B cell (primary cell): Measurements from ENCODE around the gene MKRN3. TPM values are rescaled to one million over a fixed set of nuclear protein-coding genes. Genes with fewer than 3 reads are reported as not detected.

Experiments used
- ATAC-seq: fragments of 200-7000 bp; cut with Tn5 transposase; one replicate; pipeline ENCODE4 v1.10.0; 2021; ENCODE audit warnings: low read depth, mild to moderate bottlenecking, moderate number of reproducible peaks, moderate library complexity
- CTCF ChIA-PET: fragments of 350-600 bp; sonication (Branson Sonifier 250); formaldehyde crosslinking; loops from one replicate; lab custom pipeline; 2021; ENCODE audit warnings: antibody characterized with exemption, inconsistent platforms; lab: Charles Lee
- POLR2A ChIA-PET: fragments of 350-600 bp; sonication (Branson Sonifier 250); formaldehyde crosslinking; loops from one replicate; lab custom pipeline; 2021; ENCODE audit warnings: antibody characterized with exemption; lab: Charles Lee
- DNase-seq: peaks from one replicate; pipeline ENCODE4 v3.0.0; 2013
- H2AFZ ChIP-seq: 2 replicates; pipeline ENCODE4 v1.6.1; 2012; ENCODE audit warnings: mild to moderate bottlenecking, low read depth, low read length; ENCODE audit not compliant: insufficient read depth, poor library complexity, severe bottlenecking
- H3K27ac ChIP-seq, 2 donors: 1 replicate in 1 of 2; 2 replicates in 1 of 2; pipeline ENCODE4 v1.5.1; 2012 to 2013; ENCODE audit warnings: low read length in 2 of 2, mild to moderate bottlenecking in 2 of 2, moderate library complexity in 1 of 2
- H3K27me3 ChIP-seq, 4 experiments: fragments of 200-600 bp in 1 of 4; sonication (generic) in 1 of 4; replicated peaks in 1 of 4; 1 replicate in 2 of 4; 2 replicates in 2 of 4; pipeline versions ENCODE4 v1.6.1 to v1.7.0; 2013 to 2016; ENCODE audit warnings: low read length in 3 of 4, mild to moderate bottlenecking in 2 of 4, mixed read lengths in 1 of 4, moderate library complexity in 1 of 4; ENCODE audit not compliant: insufficient read depth in 4 of 4, control insufficient read depth in 3 of 4; ENCODE audit errors: control extremely low read depth in 1 of 4
- H3K36me3 ChIP-seq, 2 experiments: replicated peaks in 1 of 2; 1 replicate in 1 of 2; 2 replicates in 1 of 2; pipeline versions ENCODE4 v1.6.1 to v1.7.1; 2013; ENCODE audit warnings: low read length in 1 of 2; ENCODE audit not compliant: insufficient read depth in 2 of 2, control insufficient read depth in 1 of 2; ENCODE audit errors: control extremely low read depth in 1 of 2, extremely low read depth in 1 of 2
- H3K4me1 ChIP-seq, 2 donors: fragments of 200-600 bp in 1 of 2; sonication (generic) in 1 of 2; 1 replicate in 1 of 2; 2 replicates in 1 of 2; pipeline versions ENCODE4 v1.5.1 to v1.6.1; 2013 to 2017; ENCODE audit warnings: low read length in 2 of 2; ENCODE audit not compliant: control insufficient read depth in 2 of 2, insufficient read depth in 2 of 2
- H3K4me2 ChIP-seq: replicated peaks from 2 replicates; pipeline ENCODE3; 2012; ENCODE audit warnings: mild to moderate bottlenecking, low read depth, low read length; ENCODE audit not compliant: poor library complexity, severe bottlenecking
- H3K4me3 ChIP-seq, 5 experiments: fragments of 200-600 bp in 1 of 5; sonication (generic) in 1 of 5; 1 replicate in 3 of 5; 2 replicates in 2 of 5; pipeline versions ENCODE4 v1.5.1 to v1.7.0; 2011 to 2016; ENCODE audit warnings: low read length in 4 of 5, mild to moderate bottlenecking in 4 of 5, low read depth in 2 of 5, control low read depth in 1 of 5, moderate library complexity in 1 of 5; ENCODE audit not compliant: insufficient read depth in 1 of 5; ENCODE audit errors: control extremely low read depth in 1 of 5, extremely low read depth in 1 of 5
- H3K79me2 ChIP-seq: fragments of 200-600 bp; sonication (generic); one replicate; pipeline ENCODE4 v1.6.0; 2016; ENCODE audit warnings: low read length; ENCODE audit not compliant: control insufficient read depth, insufficient read depth
- H3K9ac ChIP-seq: fragments of 200-600 bp; sonication (generic); 2 replicates; pipeline ENCODE4 v1.6.1; 2017; ENCODE audit warnings: mild to moderate bottlenecking, low read length, moderate library complexity
- H3K9me3 ChIP-seq, 3 donors: one replicate each; pipeline versions ENCODE4 v1.6.1 to v1.7.1; 2013; ENCODE audit warnings: low read length in 2 of 3; ENCODE audit not compliant: control insufficient read depth in 2 of 3, insufficient read depth in 1 of 3; ENCODE audit errors: control extremely low read depth in 1 of 3
- H4K20me1 ChIP-seq: 2 replicates; pipeline ENCODE4 v1.6.0; 2012; ENCODE audit warnings: mild to moderate bottlenecking, low read length; ENCODE audit not compliant: insufficient read depth, control insufficient read depth, poor library complexity, severe bottlenecking
- H3K27ac Mint-ChIP-seq: one replicate; pipeline ENCODE4 v1.8.0; 2021; ENCODE audit warnings: mixed read lengths
- H3K27me3 Mint-ChIP-seq: one replicate; pipeline ENCODE4 v1.8.0; 2021; ENCODE audit warnings: mixed read lengths
- H3K4me1 Mint-ChIP-seq: one replicate; pipeline ENCODE4 v1.8.0; 2021; ENCODE audit warnings: mixed read lengths
- H3K4me3 Mint-ChIP-seq: one replicate; pipeline ENCODE4 v1.8.0; 2021; ENCODE audit warnings: mixed read lengths
- H3K9me3 Mint-ChIP-seq: one replicate; pipeline ENCODE4 v1.8.0; 2022; ENCODE audit warnings: mixed read lengths; ENCODE audit not compliant: insufficient read depth
- CTCF ChIP-seq: fragments of 200-600 bp; IDR thresholded peaks from one replicate; pipeline ENCODE4 v1.8.0; 2022; ENCODE audit warnings: antibody characterized with exemption, mild to moderate bottlenecking
- EZH2 ChIP-seq: IDR thresholded peaks from 2 replicates; pipeline ENCODE4 v1.6.1; 2012; ENCODE audit warnings: borderline replicate concordance, low read depth, mild to moderate bottlenecking, moderate library complexity, low read length; ENCODE audit not compliant: insufficient read depth, poor library complexity, severe bottlenecking
- WGBS: methylation state at CpG from one replicate; pipeline ENCODE4 v1.1.5; 2013; ENCODE audit warnings: missing lambda C conversion rate; ENCODE audit not compliant: insufficient coverage; 5-methylcytosine and 5-hydroxymethylcytosine counted together
- intact Hi-C: fragments of 100-400 bp; cut with micrococcal nuclease; formaldehyde crosslinking; loops from one replicate; pipeline ENCODE4 v1.10.0; 2022
- polyA plus RNA-seq: library from polyadenylated mRNA; depleted of rRNA; stranded (reverse); fragments of >200 nt; gene quantifications from 2 replicates; pipeline ENCODE4 v1.2.3, GENCODE V29; 2012
- total RNA-seq, 2 donors: library from RNA; stranded (reverse); fragments of 120-200 nt in 1 of 2; gene quantifications; 1 replicate in 1 of 2; 2 replicates in 1 of 2; pipeline versions ENCODE4 v1.2.3 to v1.2.4, GENCODE V29; 2013 to 2022

MKRN3 gene
- total and polyA plus RNA-seq, 2 donors (not counting 1 experiment from before 2014, with no cell fraction given): 0.61 to 0.76 TPM

- Histone ChIP-seq H3K4me2 (no peak overlapping the region), H3K4me3 (no peak overlapping the region), H3K27me3 (no peaks in the 10 kb centered on the region), H3K27ac (no peak overlapping the region), H2AFZ (no peak overlapping the region), H4K20me1 (no peaks in the 10 kb centered on the region), H3K36me3 (no peaks in the 10 kb centered on the region), H3K79me2 (no peaks in the 10 kb centered on the region), H3K4me1 (no peaks in the 10 kb centered on the region), H3K9ac (no peak overlapping the region), H3K9me3 (peaks cover 0 to 12% (median 0%) of the 10 kb centered on the region in 3 donors)
- no peak overlapping the region for H3K27ac Mint-ChIP-seq
- WGBS: 49% methylated on average over 4 of the region's 5 CpGs
- intact Hi-C loops: no loop called here
- no peak for TF ChIP-seq EZH2
- no peak for TF ChIP-seq CTCF
- ATAC-seq: no peak
- DNase-seq: no peak
- no peaks in the 10 kb centered on the region for H3K27me3 Mint-ChIP-seq
- H3K4me1 Mint-ChIP-seq: no peaks in the 10 kb centered on the region
- H3K9me3 Mint-ChIP-seq: no peaks in the 10 kb centered on the region
- ChIA-PET POLR2A (no interaction called here), CTCF (no interaction called here)
- H3K4me3 Mint-ChIP-seq: no peak overlapping the region
Measured at GRCh38 chr15:23569151-23569925, 3.9 kb downstream of the MKRN3 start.

DNA sequence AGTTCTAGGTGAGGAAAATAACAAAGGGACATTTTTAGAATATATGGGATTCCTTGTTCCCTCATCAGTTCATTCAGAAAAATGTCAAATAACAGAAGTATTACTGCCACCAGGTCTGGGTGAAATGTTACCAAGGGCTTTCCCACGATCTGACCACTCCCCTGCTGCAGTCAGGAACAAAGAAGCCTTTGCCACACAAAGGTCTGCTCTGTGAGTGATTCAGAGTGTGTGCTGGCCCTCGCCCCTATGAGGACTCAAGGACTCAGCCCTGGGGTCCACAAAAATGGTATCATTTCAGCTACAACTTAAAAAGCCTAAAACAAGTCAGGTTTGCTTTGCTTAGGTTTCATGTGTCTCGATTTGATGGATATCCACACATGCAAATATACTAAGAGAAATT, 5.0 kb downstream of the MKRN3 start:
- H2AFZ ChIP-seq: no peak overlapping the region
- Mint-ChIP-seq H3K9me3 (no peaks in the 10 kb centered on the region), H3K4me3 (no peak overlapping the region), H3K4me1 (no peaks in the 10 kb centered on the region), H3K27me3 (no peaks in the 10 kb centered on the region), H3K27ac (no peak overlapping the region)
- CTCF ChIA-PET: no interaction called here
- H3K27me3 ChIP-seq: no peaks in the 10 kb centered on the region
- WGBS: 50% methylated on average over 3 of the region's 3 CpGs
- H3K4me2 ChIP-seq: no peak overlapping the region
- no peak overlapping the region for H3K27ac ChIP-seq
- H3K36me3 ChIP-seq: no peaks in the 10 kb centered on the region
- peaks cover 0 to 10% (median 0%) of the 10 kb centered on the region in 3 donors for H3K9me3 ChIP-seq
- no peak overlapping the region for H3K9ac ChIP-seq
- TF ChIP-seq CTCF (no peak), EZH2 (no peak)
- H3K79me2 ChIP-seq: no peaks in the 10 kb centered on the region
- DNase-seq (no peak), ATAC-seq (no peak)
- no peaks in the 10 kb centered on the region for H4K20me1 ChIP-seq
- no peak overlapping the region for H3K4me3 ChIP-seq
- POLR2A ChIA-PET: no interaction called here
- H3K4me1 ChIP-seq: no peaks in the 10 kb centered on the region
- intact Hi-C loops: no loop called here
